GM10266 (cell line): Measurements from ENCODE around the gene RRBP1.

Source experiments
- DNase-seq: peaks from one replicate; pipeline ENCODE4 v3.0.0; 2012; ENCODE audit errors: extremely low spot score
- CTCF ChIP-seq: IDR thresholded peaks from 2 replicates; pipeline ENCODE4 v1.5.1; 2012; ENCODE audit warnings: mild to moderate bottlenecking, low read depth; ENCODE audit not compliant: control insufficient read depth, insufficient read depth; ENCODE audit errors: missing control alignments

The RRBP1 gene

GRCh38 chr20:17645546-17646208 is 36.4 kb downstream of the RRBP1 start:
- no peak for TF ChIP-seq CTCF
- DNase-seq: no peak

- no peak for TF ChIP-seq CTCF
- DNase-seq: no peak
These were observed 37.0 kb downstream of the RRBP1 start for GRCh38 chr20:17645010-17645409.

- no peak for DNase-seq
- TF ChIP-seq CTCF: no peak
These were observed 37.6 kb downstream of the RRBP1 start for GRCh38 chr20:17644451-17644850.

GRCh38 chr20:17643531-17644188 is 38.4 kb downstream of the RRBP1 start:
- no peak for DNase-seq
- no peak for TF ChIP-seq CTCF

GRCh38 chr20:17642404-17643269 is 39.4 kb downstream of the RRBP1 start:
- no peak for DNase-seq
- TF ChIP-seq CTCF: no peak

GRCh38 chr20:17641993-17642392 is 40.0 kb downstream of the RRBP1 start:
- no peak for DNase-seq
- no peak for TF ChIP-seq CTCF
